Lung microvascular endothelial cell (primary cell): Measurements from ENCODE around the gene KLHDC3. TPM values are rescaled to one million over a fixed set of nuclear protein-coding genes. Genes with fewer than 3 reads are reported as not detected.
A peak's percentile ranks its signal among the peaks of the same experiment; 100 is the strongest.

Experiments
- DNase-seq, 2 donors: peaks; one replicate each; pipeline versions ENCODE4 v3.0.0 to v3.0.0-alpha.2; 2010; ENCODE audit warnings: low read depth in 2 of 2
- total RNA-seq: library from RNA; depleted of rRNA; stranded (reverse); fragments of >200 nt; gene quantifications from 2 replicates; pipeline ENCODE4 v1.2.1, GENCODE V29; 2014

KLHDC3 gene, protein sequence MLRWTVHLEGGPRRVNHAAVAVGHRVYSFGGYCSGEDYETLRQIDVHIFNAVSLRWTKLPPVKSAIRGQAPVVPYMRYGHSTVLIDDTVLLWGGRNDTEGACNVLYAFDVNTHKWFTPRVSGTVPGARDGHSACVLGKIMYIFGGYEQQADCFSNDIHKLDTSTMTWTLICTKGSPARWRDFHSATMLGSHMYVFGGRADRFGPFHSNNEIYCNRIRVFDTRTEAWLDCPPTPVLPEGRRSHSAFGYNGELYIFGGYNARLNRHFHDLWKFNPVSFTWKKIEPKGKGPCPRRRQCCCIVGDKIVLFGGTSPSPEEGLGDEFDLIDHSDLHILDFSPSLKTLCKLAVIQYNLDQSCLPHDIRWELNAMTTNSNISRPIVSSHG
- 104 and 126 TPM in 2 replicates for total RNA-seq

DNA sequence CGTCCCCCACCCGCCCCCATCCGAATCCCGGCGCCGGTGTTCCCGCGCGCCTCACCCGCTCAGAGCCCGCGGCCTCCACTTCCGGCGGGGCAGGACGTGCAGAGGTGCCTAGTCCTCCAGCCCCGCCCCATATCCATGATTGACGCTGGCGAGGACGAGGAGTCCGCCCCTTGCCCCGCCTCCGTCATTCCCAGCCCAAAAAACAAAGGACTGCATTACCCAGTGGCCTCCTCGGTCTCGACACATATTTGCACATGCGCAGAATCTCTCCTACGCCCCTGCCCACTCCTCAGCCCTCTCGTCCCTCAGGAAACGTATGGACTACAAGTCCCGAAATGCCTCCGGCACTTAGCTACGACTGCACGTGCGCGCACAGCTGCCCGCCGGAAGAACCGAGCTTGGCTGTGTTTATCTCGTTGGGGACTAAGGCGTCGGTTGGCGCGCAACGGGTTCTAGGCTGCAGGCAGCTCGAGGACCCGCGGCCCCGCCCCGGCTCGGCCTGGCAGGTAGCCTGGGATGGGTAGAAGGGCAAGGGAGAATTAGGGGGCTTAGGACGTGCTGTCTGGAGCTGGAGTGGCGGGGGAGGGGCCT lies at the start of gene KLHDC3, which contains the start of gene MEA1:
KLHDC3 (plus strand) TSS at position 407 of the 591 bp plus-strand sequence. CDS start 2,944 bp downstream, outside the sequence.
MEA1 (minus strand) TSS at position 104 of the 591 bp plus-strand sequence. CDS start 133 bp downstream, outside the sequence.
- DNase-seq, result peak; percentile 100

DNA sequence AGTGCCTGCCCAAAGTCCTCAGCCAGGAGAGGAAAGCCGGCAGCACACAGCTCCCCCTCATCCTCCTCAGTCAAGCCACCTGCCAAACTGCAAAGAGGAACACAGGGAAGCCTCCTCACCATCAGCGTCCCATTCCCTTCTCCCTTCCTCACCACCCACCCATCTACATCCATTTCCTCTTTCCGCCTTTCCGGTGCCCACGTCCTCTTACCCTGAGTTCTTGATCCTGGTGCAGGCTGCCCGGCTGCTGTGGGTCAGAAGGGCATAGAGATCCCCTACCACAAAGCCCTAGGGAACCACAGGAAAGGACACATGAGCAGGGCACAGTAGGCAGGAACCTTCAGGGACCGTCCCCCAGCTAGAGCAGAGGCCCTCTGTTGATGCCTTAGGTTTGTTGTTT lies 47.5 kb upstream of the KLHDC3 start:
- DNase-seq, result no peak

DNA sequence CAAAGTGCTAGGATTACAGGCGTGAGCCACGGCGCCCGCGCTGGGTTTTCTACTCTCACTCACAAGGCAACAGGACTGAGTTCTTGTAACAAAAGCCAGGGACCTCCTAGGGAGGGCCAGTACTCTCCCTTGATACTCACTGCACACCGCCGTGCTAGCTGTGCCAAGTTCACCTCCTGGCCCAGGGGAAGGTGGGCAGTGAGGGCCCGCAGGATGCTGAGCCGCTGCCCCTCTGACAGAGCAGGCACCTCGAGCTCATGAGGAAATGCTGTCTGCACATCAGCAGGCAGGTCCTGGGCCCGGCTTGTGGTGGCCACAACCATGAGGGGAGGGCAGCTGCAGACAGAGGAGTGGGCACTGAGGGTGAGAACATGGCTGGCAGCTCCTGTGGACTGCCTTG lies 46.8 kb upstream of the KLHDC3 start:
- no peak for DNase-seq

DNA sequence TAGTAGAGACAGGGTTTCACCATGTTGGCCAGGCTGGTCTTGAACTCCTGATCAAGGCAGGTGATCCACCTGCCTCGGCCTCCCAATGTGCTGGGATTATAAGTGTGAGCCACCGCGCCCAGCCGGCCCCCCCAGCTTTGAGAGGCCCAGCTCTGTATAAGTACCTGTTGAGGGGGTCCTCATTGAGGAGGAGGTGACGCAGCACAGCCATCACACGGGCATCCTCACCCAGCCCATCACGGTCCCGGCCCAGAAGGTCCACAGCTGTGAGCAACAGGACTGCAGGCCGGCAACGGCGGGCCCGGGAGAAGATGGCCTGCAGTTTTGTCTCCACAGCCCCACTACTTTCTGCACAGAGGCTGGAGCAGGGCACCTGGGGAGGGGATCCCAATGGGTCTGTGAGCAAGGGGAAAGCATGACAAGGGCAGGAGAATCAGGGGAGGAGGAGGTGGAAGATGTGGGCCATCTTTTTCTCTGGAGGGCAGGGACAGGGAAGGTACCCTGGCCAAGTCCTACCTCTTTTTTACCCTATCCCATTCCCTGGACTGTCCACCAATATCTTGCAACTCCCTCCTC lies 45.8 kb upstream of the KLHDC3 start:
- DNase-seq, result no peak

DNA sequence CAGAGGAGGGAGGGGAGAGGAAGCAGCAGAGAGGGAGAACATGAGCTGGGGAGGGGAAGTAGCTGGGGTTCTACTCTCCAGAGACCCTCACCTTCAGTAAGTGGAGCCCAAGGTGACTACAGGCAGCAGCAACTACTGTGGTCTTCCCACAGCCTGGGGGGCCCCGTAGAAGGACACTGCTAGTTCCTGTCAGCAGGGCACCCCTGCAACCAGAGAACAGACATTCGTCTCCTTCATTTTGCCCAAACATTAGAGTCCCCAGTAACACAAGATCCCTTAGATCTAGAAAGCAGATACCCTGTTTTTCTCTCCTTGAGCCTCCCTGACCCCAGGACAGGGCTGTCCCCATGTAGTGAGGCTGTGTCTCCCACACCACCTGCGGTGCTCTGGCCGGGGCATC lies 45.3 kb upstream of the KLHDC3 start:
- DNase-seq, result no peak

DNA sequence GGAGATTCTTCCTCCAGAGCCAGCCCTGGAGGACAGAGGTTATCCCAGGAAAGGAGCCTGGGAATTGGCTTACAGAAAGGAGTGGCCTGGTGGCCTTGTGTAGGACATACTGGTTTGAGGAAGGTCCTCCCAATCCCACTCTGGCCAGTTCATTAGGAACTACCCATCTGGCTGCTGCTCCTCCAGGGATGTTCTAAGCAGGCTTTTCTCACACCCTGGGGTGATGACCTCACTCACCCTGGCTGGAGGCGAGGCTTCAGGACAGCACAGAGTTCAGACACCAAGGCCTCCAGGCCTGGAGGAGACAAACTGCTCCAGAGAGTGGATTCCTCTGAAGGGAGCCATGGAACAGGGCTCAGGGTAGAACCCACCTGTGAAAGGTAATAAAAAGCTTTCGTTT lies 44.6 kb upstream of the KLHDC3 start:
- no peak for DNase-seq

DNA sequence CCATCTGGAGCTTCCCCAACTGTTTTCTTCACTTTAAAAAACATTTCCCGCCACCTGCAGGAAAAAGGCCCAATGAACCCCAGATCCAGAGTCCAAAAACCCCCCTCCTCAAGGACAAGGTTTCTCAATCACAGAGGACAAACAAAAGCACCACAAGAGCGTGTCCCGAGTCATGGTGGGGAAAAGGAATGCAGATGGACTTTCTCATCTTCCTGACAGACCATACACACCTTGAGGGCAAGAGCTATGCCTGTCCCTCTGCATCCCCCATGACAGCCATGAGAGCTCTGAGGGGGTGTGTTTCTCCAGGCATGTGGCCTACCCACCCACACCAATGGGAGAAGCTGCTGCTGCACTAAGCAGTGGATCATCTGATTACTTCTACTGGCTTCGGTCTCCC lies 44.1 kb upstream of the KLHDC3 start:
- DNase-seq, result no peak

DNA sequence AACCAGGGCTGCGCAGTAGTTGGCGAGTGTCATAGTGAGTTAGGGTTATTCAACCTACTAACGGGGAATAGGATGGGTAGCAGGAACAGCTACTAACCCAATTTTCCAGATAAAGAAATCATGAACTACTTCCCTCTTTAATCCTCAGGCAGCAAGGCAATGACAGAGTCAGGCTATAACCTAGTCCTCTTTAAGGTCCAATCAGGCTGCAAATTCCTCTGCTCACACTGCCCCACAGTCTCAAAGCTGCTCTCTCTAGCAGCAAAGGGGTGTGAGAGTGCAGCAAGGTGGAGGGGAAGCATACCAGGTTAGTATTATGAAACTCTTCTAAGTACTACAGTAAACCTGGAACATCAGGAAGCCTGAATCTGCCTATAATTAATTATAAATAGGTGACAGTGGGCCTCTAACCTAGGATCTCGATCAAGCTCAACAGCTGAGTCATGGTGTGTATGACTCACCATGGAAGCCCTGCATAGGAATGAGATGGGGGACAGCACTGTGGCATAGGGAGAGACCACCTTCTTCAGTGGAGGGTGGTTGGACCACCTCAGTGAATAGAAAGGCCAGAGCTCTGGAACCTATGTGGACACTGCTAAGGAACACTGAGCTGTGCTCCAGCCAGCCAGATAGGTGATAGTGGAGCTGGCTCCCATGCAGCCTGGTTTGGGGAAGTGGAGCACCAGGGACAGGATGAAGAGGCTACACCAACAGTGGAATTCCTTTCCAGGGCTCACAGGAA lies 43.0 kb upstream of the KLHDC3 start:
- DNase-seq, result peak; percentile 41 to 60

DNA sequence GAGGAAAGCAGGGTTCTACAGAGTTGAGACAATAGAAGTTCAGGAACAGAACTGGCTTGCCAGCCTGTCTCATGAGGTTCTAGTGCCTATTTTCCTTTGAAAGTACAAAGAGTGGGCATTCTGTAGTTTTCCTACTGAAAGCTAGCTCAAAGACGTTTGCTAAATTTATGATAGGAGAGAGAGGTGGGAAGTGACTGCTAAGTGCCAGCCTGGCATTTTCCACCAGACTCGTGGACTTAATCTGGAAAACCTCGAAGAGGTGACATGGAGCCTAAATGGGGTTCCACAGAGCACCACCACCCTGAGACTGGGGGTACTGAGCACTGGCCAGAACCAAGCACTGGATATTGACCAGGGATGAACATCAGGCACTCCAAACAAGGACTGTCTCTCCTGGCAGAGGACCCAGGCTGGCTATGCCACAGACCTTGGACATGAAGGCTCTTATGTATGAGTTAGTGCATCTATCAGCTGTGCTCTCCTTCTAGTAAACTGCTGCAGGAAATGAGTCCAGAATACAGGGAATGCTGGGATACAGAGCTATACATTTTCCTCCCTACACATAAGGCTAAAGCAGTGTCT lies 42.2 kb upstream of the KLHDC3 start:
- DNase-seq, result no peak

DNA sequence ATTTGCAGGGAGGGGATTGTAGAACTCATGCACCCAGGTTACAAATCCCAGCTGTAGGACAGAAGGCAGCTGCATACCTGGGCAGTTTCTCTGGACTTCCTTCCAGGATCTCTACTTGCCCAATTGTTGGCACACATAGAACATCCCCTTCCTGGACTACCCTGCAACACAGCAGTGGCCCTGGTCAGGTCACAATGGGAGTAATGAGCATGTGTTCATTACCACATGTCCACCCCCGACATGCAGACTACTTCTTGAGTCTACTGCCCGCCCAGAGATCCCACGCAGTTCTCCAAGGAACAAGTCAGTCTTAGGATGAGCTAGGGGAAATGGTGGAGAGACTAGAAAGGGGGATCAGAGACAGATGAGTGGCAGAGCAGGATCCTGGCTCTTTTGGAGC lies 40.1 kb upstream of the KLHDC3 start:
- no peak for DNase-seq

DNA sequence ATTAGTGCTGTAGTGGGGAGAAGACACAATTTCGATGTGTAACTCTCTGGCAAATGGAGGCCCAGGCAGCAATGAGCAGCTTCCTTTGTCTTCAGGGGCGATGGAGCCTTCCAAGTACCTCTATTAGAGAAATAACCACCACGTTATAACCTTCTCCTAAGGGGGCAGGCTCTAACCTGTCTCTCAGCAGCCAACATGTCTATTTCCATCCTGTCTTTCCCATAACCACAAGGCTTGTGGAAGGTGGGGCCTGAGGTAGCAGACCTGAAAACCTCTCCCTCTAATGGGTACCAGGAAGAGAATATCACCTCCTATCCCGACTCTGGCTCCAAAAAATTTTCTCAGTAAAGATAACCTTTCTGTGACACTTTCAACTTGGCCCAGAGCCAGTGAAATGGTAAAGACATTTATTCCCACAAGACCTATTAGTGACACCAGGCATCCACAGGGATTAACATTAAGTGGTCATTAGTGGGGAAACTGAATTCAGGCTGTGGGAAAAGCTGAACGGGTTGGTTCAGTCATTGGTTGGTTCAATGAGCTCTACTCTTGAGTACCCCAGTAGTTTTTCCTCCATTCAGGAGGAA lies 39.0 kb upstream of the KLHDC3 start:
- DNase-seq, result no peak

DNA sequence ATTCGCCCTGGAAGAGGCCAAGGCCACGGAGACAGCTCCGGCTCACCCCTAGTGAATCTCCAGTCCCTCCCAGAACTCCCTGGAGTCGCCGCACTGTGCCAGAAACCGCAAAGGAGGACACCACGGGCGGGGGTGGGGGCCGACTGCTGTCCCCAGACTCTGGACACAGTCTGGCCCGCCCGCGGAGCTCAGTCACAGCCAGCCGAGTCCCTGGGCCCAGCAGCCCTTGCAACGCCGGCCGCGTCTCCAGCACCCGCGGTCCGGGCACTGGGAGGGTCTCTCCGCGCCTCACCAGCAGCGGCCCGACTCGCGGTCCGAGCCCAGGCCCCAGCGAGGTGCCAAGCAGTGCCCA lies 35.6 kb upstream of the KLHDC3 start:
- DNase-seq, result peak in 1 of 2 donors; percentile 28

DNA sequence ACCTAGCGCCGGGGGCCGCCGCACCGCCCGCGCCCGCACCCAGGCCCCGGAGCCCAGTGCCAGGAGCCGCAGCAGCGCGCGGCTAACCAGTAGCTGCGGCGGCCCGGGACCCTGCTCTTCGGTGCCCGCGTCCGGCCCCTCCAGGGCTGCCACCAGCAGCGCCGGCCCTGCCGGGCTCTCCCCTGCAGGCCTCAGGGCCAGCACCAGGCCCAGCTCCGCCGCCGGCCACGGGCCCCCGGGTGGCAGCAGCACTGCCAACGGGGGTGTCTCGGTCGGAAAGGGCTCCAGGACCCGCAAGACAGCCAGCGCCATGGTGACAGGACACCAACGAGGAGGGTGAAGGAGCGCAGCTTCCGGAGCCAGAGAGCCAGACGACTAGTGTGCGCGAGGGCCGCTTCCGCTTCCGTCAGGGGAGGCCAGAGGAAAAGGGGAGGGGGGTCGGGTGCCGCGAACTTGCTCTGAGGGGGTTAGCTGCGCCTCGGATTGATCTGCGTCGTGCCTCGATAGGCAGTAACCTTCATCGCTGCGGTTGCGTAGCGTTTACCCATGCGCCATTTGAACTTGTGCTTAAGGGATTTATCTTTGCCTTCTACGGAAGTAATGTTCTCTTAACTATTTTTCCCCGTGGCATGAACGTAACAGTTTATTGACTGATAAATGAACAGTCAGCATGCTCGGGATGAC lies 35.1 kb upstream of the KLHDC3 start, which contains the start of gene PEX6:
PEX6 (minus strand) TSS at position 343 of the 684 bp plus-strand sequence; CDS start at position 312, 31 bp downstream.
- DNase-seq, result peak; percentile 75 to 80

DNA sequence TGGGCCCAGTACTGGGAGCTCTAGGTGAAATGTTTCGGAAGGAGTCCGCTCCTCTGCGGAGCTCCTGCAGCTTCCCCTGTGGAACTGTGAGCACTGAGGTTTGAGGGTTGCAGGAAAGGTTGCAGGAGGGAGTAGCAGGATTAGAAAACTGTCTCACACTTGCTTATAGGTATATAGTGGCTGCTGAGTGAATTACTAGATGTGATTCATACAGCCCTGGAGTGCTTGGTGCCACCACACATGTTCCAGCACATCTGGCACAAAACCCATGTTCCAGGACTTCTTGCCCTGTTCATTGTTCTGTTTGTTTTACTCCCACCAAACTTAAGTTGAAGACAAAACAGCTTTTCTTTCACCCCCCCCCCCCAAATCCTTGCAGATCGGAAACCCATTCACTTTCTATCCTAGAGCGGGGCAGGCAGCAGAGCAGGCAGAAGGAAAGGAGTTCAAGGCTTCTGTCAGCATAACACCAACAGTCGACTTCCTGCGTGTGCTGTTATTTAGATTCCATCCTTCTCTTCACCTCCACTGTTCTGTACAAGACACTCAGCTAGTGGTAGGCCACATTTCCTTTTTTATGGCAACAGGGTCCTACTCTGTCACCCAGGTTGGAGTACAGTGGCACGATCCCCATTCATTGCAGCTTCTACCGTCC lies 34.4 kb upstream of the KLHDC3 start:
- DNase-seq, result peak; percentile 44 to 56

DNA sequence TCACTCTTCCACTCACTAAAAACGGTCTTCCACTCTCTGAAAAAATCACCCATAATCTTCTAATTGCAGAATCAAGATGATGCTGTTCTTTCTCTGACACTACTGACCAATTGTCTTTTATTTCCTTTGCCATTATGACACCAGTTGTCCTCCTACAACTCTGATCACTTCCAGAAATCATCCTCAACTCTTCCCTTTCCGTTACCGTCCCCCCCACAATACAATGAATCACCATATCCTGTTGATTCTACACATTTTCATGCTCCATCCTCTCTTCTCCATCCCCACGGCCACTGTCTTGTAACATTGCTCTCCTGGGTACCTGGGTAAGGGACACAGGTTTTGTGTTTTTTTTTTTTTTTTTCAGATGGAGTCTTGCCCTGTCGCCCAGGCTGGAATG lies 32.2 kb upstream of the KLHDC3 start:
- DNase-seq, result peak; percentile 29 to 52

DNA sequence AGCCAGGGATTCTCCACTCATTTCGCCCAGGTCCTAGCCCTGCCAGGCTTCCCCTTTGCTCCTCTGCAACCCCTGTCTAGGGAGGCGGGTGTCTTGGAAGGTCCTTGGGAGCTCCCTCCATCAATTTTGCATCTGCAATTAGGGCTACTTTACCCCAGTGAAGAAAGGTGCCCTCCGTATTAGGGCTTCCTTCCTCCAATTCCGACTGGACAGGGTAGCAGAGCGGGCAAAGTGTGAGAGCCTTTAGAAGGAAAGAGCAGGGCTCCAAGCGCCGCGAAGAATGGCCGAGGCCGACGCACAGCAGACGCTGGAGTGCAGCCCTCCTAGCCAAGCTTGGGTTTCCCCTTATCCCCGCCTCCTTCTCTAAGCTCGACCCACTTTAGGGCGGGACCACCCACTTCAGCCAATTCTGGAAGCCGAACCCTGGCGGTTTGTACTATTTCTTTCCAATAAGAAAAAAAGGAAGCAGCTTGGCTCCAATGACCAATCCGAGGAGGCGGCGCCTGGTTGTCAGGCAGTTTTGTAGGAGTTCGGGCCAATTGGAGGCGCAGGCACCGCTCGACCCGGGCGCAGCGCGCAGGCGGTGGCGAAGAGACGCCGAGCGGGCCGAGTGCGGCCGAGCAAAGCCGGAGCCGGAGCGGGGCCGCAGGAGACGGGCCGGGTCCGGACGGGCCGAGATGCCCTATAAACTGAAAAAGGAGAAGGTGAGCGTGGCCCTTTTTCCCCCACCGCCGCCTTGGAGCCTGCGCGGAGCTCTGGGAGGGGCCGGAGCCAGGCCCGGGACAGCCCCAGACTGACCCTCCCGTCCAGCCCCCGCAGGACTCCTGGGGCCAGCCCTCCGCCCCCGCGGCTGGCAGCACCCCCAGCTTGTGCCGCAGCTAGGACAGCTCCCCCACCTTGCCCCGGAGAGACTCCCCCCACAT lies 29.8 kb upstream of the KLHDC3 start, which contains the start of gene PPP2R5D:
PPP2R5D (plus strand) TSS at position 570 of the 923 bp plus-strand sequence; CDS start at position 678, 108 bp downstream.
- peak; percentile 98 to 99 for DNase-seq

DNA sequence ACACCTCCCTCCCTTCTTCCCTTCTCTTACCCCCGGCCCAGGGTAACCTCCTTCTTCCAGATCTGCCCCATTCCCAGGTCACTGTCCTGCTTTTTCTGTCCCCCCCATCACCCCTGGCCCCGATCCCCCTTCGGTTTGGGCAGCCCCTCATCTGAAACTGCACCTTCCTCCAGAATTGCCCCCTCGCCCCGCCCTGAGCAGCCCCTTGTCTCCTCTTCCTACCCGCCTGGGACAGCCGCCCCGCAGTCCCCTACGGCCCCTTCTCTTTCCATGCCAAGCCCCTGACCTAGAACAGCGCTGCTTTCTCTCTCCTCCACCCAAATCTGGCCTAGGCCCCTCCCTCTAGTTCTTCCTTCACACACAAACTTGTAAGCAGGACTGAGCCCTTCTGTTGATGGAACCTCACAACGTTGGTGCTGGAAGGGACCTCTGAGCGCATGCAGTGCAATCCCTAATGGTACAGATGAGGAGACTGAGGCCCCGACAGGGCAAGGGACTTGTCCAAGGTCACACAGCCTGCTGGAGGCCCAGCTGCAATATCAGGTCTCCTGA lies 29.0 kb upstream of the KLHDC3 start:
- DNase-seq, result peak; percentile 9 to 16
